ENCODE results near the gene GCLC. TPM values are rescaled to one million over a fixed set of nuclear protein-coding genes. Genes with fewer than 3 reads are reported as not detected.

The GCLC gene
- total RNA-seq, 4 donors from 2014 or later = 63.5 to 84.3 (median 71.7) TPM

DNA sequence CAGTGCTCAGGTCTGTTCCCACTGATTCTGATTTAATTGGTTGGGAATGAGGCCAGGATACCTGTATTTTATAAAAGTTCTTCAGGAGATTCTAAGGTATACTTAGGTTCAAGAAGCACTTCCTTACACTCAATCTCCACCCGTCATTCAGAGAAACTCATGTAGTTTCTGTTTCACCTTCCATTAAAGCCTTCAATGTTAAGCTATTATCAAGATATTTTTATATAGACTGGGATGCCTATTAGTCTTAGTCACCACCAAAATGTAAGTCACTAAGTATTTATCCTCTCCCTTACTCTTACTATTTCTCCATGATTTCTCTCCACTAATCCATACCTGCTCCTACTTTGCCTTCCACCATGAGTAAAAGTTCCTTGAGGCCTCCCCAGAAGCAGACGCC lies 38.1 kb upstream of the GCLC start:
- Histone ChIP-seq H3K9me3 (no peaks in the 10 kb centered on the region), H3K27ac (no peak overlapping the region)
- WGBS, 2 donors (ENCODE audit: low coverage in 1 of 2) = 87 to 100% methylated on average over 2 of the region's 2 CpGs

DNA sequence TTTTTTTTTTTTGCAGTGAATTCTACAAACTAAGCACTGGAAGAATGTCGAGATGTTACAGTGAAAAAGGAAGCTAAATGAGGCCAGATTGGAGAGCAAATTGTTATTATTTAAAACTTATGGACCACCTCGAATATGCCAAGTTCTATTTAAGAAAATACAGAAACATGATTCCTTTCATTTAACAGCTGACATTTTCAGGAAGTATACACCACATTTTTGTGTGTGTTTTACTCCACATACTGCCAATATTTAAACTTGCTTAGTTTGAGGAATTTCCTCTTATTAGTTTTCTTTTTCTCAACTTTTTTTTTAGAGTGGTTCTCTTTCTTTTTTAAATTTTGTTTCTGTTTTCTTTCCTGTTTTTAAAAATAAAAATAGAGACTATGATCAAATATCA lies 37.0 kb upstream of the GCLC start:
- Histone ChIP-seq H3K27me3 (no peaks in the 10 kb centered on the region), H3K9me3 (no peaks in the 10 kb centered on the region), H3K4me1 (peaks cover 0 to 14% (median 0%) of the 10 kb centered on the region in 3 donors), H3K4me3 (no peak overlapping the region), H3K27ac (no peak overlapping the region), H3K36me3 (no peaks in the 10 kb centered on the region)
- WGBS, 2 donors (ENCODE audit: low coverage in 1 of 2) = 21 to 40% methylated on average over 2 of the region's 2 CpGs
- ATAC-seq = no peak
- no peak for TF ChIP-seq POLR2A (IDR thresholded peaks at IDR 0.05)
- TF ChIP-seq EP300 (IDR thresholded peaks at IDR 0.05) = no peak
- TF ChIP-seq, protein P1, sequence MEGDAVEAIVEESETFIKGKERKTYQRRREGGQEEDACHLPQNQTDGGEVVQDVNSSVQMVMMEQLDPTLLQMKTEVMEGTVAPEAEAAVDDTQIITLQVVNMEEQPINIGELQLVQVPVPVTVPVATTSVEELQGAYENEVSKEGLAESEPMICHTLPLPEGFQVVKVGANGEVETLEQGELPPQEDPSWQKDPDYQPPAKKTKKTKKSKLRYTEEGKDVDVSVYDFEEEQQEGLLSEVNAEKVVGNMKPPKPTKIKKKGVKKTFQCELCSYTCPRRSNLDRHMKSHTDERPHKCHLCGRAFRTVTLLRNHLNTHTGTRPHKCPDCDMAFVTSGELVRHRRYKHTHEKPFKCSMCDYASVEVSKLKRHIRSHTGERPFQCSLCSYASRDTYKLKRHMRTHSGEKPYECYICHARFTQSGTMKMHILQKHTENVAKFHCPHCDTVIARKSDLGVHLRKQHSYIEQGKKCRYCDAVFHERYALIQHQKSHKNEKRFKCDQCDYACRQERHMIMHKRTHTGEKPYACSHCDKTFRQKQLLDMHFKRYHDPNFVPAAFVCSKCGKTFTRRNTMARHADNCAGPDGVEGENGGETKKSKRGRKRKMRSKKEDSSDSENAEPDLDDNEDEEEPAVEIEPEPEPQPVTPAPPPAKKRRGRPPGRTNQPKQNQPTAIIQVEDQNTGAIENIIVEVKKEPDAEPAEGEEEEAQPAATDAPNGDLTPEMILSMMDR (IDR thresholded peaks at IDR 0.05) = no peak
- TF ChIP-seq POLR2AphosphoS5 (IDR thresholded peaks at IDR 0.05) = no peak

More for the DNA sequence above, 38.1 kb upstream of the GCLC start:
- Histone ChIP-seq H3K4me1 (peaks cover 0 to 14% (median 0%) of the 10 kb centered on the region in 3 donors), H3K4me3 (no peak overlapping the region), H3K27me3 (no peaks in the 10 kb centered on the region), H3K36me3 (no peaks in the 10 kb centered on the region)
- TF ChIP-seq POLR2A (IDR thresholded peaks at IDR 0.05) = no peak
- TF ChIP-seq, protein P1 (IDR thresholded peaks at IDR 0.05) = no peak
- TF ChIP-seq POLR2AphosphoS5 (IDR thresholded peaks at IDR 0.05) = no peak
- TF ChIP-seq EP300 (IDR thresholded peaks at IDR 0.05) = no peak
- no peak for ATAC-seq

DNA sequence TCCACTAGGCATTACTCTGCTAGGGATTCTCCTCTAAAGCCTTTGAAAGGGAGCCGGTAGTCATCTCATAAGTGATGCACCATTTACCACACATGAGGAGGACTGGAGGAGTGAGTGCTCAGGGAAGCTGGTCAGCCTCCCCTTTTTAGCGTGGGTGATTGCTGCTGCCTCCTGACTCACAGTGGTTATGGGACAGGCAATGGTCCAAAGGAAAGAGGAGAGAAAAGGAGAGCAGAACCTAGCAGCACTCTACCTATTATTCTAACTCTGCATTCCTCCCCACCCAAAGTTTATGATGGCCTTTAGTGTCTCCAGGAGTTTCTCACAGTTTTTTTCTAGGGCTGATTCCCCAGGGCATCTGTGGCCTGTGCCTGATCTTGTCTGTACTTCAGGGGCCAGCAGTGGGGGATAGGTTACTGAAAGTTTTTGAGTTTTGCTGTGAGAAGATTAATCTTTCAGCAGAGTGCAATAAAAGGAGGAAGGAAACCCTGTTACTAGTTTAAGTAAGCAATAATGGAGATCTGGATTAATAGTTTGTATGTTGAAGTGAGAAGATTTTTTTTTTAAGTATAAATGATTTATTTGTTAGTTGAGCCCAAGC lies 36.4 kb upstream of the GCLC start:
- no peak for ATAC-seq
- TF ChIP-seq POLR2AphosphoS5 (IDR thresholded peaks at IDR 0.05) = no peak
- peaks cover 0 to 14% (median 0%) of the 10 kb centered on the region in 3 donors for H3K4me1 ChIP-seq
- H3K27ac ChIP-seq = no peak overlapping the region
- no peaks in the 10 kb centered on the region for H3K27me3 ChIP-seq
- no peak overlapping the region for H3K4me3 ChIP-seq
- H3K9me3 ChIP-seq = no peaks in the 10 kb centered on the region
- WGBS, 2 donors (ENCODE audit: low coverage in 1 of 2) = 51 to 58% methylated on average over 1 to 2 of the region's 2 CpGs
- no peaks in the 10 kb centered on the region for H3K36me3 ChIP-seq

DNA sequence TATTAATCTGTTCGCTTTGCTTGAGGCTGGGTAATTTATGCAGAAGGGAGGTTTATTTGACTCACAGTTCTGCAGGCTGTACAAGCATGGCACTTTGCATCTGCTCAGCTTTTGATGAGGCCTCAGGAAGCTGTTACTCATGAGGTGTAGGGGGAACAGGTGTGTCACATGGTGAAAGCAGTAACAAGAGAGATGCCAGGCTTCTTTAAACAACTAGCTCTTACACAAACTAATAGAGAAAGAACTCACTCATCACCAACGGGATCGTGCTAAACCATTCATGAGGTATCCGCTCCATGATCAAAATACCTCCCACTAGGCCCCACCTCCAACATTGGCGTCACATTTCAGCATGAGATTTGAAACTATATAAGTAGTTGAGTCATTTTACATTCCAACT lies 34.4 kb upstream of the GCLC start:
- ATAC-seq = no peak
- TF ChIP-seq POLR2AphosphoS5 (IDR thresholded peaks at IDR 0.05) = no peak
- no peak for TF ChIP-seq POLR2A (IDR thresholded peaks at IDR 0.05)
- TF ChIP-seq, protein P1 (IDR thresholded peaks at IDR 0.05) = no peak
- TF ChIP-seq EP300 (IDR thresholded peaks at IDR 0.05) = no peak
- Histone ChIP-seq H3K9me3 (no peaks in the 10 kb centered on the region), H3K4me1 (peaks cover 0 to 14% (median 0%) of the 10 kb centered on the region in 3 donors), H3K4me3 (no peak overlapping the region), H3K27me3 (no peaks in the 10 kb centered on the region), H3K36me3 (no peaks in the 10 kb centered on the region), H3K27ac (no peak overlapping the region)
- 96% methylated on average over 5 of the region's 5 CpGs; no CpG with 5 or more reads in 1 of the 2 donors for WGBS, 2 donors (ENCODE audit: low coverage in 1 of 2)

DNA sequence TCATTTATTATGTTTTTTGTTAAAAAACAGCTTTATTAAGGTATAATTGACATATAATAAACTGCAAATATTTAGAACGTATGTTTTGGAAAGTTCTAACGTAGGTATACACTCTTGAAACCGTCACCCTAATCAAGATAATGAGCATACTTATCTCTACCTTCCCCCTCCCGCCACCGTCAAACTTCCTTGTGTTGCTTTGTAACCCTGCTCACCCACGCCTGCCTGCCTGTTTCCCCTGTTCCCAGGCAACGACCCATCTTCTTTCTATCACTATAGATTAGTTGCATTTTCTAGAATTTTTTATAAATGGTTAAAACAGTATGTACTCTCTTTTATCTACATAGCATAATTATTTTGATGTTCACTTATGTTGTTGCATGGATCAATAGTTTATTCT lies 33.5 kb upstream of the GCLC start:
- Histone ChIP-seq H3K27me3 (no peaks in the 10 kb centered on the region), H3K4me3 (no peak overlapping the region), H3K27ac (no peak overlapping the region), H3K9me3 (no peaks in the 10 kb centered on the region), H3K36me3 (no peaks in the 10 kb centered on the region), H3K4me1 (peaks cover 0 to 14% (median 0%) of the 10 kb centered on the region in 3 donors)
- TF ChIP-seq EP300 (IDR thresholded peaks at IDR 0.05) (no peak), POLR2A (IDR thresholded peaks at IDR 0.05) (no peak), POLR2AphosphoS5 (IDR thresholded peaks at IDR 0.05) (no peak)
- TF ChIP-seq, protein P1 (IDR thresholded peaks at IDR 0.05) = no peak
- 76 to 78% methylated on average over 7 of the region's 7 CpGs for WGBS, 2 donors (ENCODE audit: low coverage in 1 of 2)
- no peak for ATAC-seq
